ENCODE results near the gene SNX8.

GRCh38 chr7:2209146-2209960, 104.9 kb downstream of the SNX8 start:
- TF ChIP-seq CTCF (IDR thresholded peaks at IDR 0.05; ENCODE audit: borderline replicate concordance, extremely low read depth, low read length, poor library complexity, severe bottlenecking) (peak; percentile 66), EZH2 (IDR thresholded peaks at IDR 0.05; ENCODE audit: borderline replicate concordance, low read depth, low read length, severe bottlenecking) (no peak)
